Uterus (tissue), 4 donors: ENCODE measurements around the gene LRRK2. TPM values are rescaled to one million over a fixed set of nuclear protein-coding genes. Genes with fewer than 3 reads are reported as not detected.
"Not testable (repeated sequence)": the region's sequence is repeated elsewhere in the genome, so short reads cannot be mapped to it uniquely, and the experiment has no call there.

Experiments
- DNase-seq, 2 donors: peaks; one replicate each; pipeline ENCODE4 v3.0.0-alpha.2; 2019 to 2020
- H3K27ac ChIP-seq, 2 donors: fragments of 200-600 bp; sonication (generic); 1 replicate in 1 of 2; 2 replicates in 1 of 2; pipeline ENCODE4 v1.5.1; 2016 to 2018
- H3K27me3 ChIP-seq, 2 donors: fragments of 200-600 bp; sonication (generic); one replicate each; pipeline ENCODE4 v1.5.1; 2018 to 2019; ENCODE audit warnings: control low read depth in 1 of 2
- H3K36me3 ChIP-seq, 2 donors: fragments of 200-600 bp; sonication (generic); one replicate each; pipeline ENCODE4 v1.5.1; 2019; ENCODE audit warnings: control low read depth in 1 of 2
- H3K4me1 ChIP-seq, 2 donors: fragments of 200-600 bp; sonication (generic); one replicate each; pipeline ENCODE4 v1.5.1; 2018 to 2019; ENCODE audit warnings: control low read depth in 1 of 2
- H3K4me3 ChIP-seq, 2 donors: fragments of 200-600 bp; sonication (generic); 1 replicate in 1 of 2; 2 replicates in 1 of 2; pipeline ENCODE4 v1.5.1; 2018 to 2019; ENCODE audit warnings: mild to moderate bottlenecking in 1 of 2
- H3K9me3 ChIP-seq, 2 donors: fragments of 200-600 bp; sonication (generic); one replicate each; pipeline ENCODE4 v1.5.1; 2019; ENCODE audit warnings: control low read depth in 1 of 2
- POLR2A ChIP-seq, 2 donors: fragments of 450-650 bp; IDR thresholded peaks; one replicate each; pipeline ENCODE4 v1.6.1; 2016; ENCODE audit warnings: antibody characterized with exemption in 2 of 2, mild to moderate bottlenecking in 1 of 2, moderate library complexity in 1 of 2
- intact Hi-C: fragments of 100-400 bp; cut with DNase I; formaldehyde crosslinking; loops from one replicate; pipeline ENCODE4 v1.15.1; 2023; ENCODE audit warnings: low total_unique reads
- total RNA-seq, 4 donors: library from RNA; depleted of rRNA in 3 of 4; stranded (reverse); fragments of >200 nt in 3 of 4; gene quantifications; one replicate each; pipeline versions ENCODE4 v1.1.0 to v1.2.4, GENCODE V29; 2014 to 2023
- TF ChIP-seq, protein P1 (sequence below), 4 experiments: fragments of 200-600 bp in 2 of 4; fragments of 450-650 bp in 2 of 4; sonication (generic) in 2 of 4; IDR thresholded peaks; one replicate each; pipeline ENCODE4 v1.5.1; 2016 to 2019; ENCODE audit warnings: antibody characterized with exemption in 4 of 4, mild to moderate bottlenecking in 2 of 4, moderate library complexity in 1 of 4
- donor health status: DM: yes; HTN: yes; CAD: no.

The LRRK2 gene
- total RNA-seq, 4 donors from 2014 or later = 17.1 to 40.0 (median 28.6) TPM

DNA sequence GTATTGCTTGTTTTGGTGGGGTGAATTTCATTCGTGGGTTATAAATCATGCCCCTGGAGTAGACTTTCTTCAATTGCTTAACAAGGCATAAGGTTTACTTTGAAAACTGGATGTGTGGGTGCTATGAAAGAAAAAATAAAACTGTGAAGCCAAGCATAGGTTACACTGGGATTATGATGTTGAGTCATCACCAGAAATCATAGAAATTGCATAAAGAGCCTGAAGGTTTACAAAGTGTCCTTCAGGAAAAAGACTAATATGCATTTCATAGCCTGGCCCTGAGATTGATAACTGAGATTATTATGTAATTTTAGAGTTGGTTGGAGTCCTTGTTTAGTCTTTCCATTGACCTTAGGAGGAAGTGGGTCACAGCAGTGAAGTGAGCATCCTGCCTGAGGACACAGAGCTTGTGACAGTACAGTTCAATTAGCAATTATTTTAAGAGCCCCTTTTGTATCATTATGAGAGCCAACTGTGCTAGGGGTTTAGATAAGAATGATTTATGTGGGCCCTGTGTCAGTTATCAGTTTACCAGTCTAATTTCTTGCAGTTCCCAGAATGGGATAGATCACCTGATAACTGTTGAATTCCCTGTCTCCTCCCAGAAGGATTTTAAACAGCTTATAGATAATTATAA lies 13.6 kb downstream of the LRRK2 start:
- Histone ChIP-seq H3K4me1 (no peaks in the 10 kb centered on the region), H3K27me3 (no peaks in the 10 kb centered on the region), H3K4me3 (no peak overlapping the region), H3K9me3 (no peaks in the 10 kb centered on the region), H3K36me3 (peaks cover 0 to 2% of the 10 kb centered on the region in 2 donors), H3K27ac (no peak overlapping the region)
- TF ChIP-seq, protein P1, sequence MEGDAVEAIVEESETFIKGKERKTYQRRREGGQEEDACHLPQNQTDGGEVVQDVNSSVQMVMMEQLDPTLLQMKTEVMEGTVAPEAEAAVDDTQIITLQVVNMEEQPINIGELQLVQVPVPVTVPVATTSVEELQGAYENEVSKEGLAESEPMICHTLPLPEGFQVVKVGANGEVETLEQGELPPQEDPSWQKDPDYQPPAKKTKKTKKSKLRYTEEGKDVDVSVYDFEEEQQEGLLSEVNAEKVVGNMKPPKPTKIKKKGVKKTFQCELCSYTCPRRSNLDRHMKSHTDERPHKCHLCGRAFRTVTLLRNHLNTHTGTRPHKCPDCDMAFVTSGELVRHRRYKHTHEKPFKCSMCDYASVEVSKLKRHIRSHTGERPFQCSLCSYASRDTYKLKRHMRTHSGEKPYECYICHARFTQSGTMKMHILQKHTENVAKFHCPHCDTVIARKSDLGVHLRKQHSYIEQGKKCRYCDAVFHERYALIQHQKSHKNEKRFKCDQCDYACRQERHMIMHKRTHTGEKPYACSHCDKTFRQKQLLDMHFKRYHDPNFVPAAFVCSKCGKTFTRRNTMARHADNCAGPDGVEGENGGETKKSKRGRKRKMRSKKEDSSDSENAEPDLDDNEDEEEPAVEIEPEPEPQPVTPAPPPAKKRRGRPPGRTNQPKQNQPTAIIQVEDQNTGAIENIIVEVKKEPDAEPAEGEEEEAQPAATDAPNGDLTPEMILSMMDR (IDR thresholded peaks at IDR 0.05) = no peak
- no peak for TF ChIP-seq POLR2A (IDR thresholded peaks at IDR 0.05)
- DNase-seq = no peak
- intact Hi-C loops = no loop called here

DNA sequence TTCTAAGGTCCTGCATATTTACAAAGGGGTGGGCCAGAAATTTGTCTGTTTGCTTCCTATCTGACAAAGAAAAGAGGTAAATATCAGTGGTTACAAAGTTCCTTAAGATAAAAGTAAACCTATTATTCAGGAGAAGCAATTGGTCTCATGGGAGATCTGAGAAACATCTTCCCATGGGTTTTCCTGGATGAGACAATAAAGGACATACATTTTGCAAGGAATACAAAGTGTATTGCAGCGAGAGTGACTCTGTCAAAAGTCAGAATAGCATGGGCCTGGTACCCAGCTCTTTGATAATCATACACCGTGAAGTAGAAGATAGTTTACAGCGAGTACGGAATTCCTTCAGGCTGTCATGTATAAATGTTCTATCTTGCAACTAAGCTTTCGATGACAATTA lies 14.2 kb downstream of the LRRK2 start:
- H3K4me1 ChIP-seq = no peaks in the 10 kb centered on the region
- intact Hi-C loops = no loop called here
- no peak for DNase-seq
- no peaks in the 10 kb centered on the region for H3K36me3 ChIP-seq
- TF ChIP-seq, protein P1 (IDR thresholded peaks at IDR 0.05) = no peak
- no peak for TF ChIP-seq POLR2A (IDR thresholded peaks at IDR 0.05)
- no peak overlapping the region for H3K4me3 ChIP-seq
- H3K27me3 ChIP-seq = no peaks in the 10 kb centered on the region
- H3K9me3 ChIP-seq = no peaks in the 10 kb centered on the region
- no peak overlapping the region for H3K27ac ChIP-seq

DNA sequence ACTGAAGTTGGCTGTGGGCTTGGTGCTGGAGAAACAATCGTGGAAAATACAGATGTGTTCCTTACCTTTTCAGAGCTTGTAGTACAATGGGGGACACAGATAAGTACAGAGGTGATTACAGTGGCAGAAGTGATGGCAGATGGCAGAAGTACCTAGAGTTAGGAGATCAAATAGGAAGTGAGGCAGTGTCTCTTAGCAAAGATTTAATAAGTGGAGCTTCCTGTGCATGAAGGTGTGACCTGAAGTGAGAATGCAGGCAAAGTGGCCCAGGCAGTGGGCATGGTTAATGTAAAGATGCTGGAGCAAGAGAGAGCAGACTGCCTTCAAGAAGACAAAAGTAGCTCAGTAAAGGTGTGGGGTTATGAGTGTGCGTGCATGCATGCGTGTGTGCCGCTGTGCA lies 16.0 kb downstream of the LRRK2 start:
- H3K27ac ChIP-seq = no peak overlapping the region
- no peaks in the 10 kb centered on the region for H3K9me3 ChIP-seq
- no peaks in the 10 kb centered on the region for H3K4me1 ChIP-seq
- DNase-seq = no peak
- peaks cover 0 to 2% of the 10 kb centered on the region in 2 donors for H3K27me3 ChIP-seq
- intact Hi-C loops = no loop called here
- H3K36me3 ChIP-seq = no peaks in the 10 kb centered on the region
- H3K4me3 ChIP-seq = no peak overlapping the region
- TF ChIP-seq, protein P1 (IDR thresholded peaks at IDR 0.05) = no peak

DNA sequence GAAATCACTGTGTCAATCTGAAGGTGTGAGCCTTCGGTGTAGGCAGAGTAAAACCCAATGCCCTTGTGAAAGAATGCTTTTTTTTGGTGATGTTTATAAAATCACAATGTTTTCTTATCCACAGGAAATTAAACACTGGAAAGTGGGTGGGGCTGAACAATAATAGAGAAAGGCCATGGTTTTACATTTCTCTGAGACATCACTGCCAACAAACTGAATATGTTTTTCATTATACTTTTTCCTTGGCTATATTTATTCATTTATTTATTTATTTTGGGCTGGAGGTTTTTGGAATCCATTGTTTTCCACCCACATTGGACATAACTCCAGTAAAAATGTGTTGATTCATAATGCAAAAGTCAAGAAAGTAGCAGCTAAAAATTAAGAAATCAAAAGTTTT lies 16.9 kb downstream of the LRRK2 start:
- TF ChIP-seq, protein P1 (IDR thresholded peaks at IDR 0.05) = no peak
- TF ChIP-seq POLR2A (IDR thresholded peaks at IDR 0.05) = no peak
- H3K27me3 ChIP-seq = peaks cover 0 to 2% of the 10 kb centered on the region in 2 donors
- no peaks in the 10 kb centered on the region for H3K36me3 ChIP-seq
- no peak for DNase-seq
- no peaks in the 10 kb centered on the region for H3K9me3 ChIP-seq
- H3K27ac ChIP-seq = no peak overlapping the region
- H3K4me3 ChIP-seq = no peak overlapping the region
- no peaks in the 10 kb centered on the region for H3K4me1 ChIP-seq
- intact Hi-C loops = no loop called here

DNA sequence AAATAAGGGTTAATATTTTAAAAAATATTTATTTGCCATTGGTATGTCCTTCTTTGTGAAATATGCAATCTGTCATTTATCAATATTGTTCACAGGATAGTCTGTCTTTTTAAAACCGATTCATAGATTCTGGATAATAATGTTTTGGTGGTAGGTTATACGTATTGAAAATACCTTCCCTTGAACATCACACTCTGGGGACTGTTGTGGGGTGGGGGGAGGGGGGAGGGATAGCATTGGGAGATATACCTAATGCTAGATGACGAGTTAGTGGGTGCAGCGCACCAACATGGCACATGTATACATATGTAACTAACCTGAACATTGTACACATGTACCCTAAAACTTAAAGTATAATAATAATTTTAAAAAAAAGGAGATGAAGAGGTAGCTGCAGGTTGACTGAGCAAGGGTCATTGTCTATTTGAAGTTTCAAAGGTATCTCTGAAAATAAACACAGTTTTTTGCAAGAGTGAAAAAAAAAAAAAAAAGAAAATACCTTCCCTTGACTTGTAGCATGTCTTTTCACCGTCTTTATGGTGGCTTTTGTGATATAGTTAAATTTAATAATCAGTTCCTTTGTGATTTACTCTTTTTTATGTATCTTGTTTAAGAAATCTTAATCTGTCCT lies 19.8 kb downstream of the LRRK2 start:
- H3K9me3 ChIP-seq, H3K27ac ChIP-seq, H3K4me3 ChIP-seq, intact Hi-C loops, H3K27me3 ChIP-seq, H3K36me3 ChIP-seq, DNase-seq, H3K4me1 ChIP-seq: not testable (repeated sequence)
